ENCODE measurements around the gene LRRC41. TPM values are rescaled to one million over a fixed set of nuclear protein-coding genes. Genes with fewer than 3 reads are reported as not detected.

The LRRC41 gene
- total and polyA plus RNA-seq, 7 donors = 34.1 to 76.7 (median 53.7) TPM

GRCh38 chr1:46343705-46344104 is 40.3 kb upstream of the LRRC41 start:
- peaks cover 11% of the 10 kb centered on the region for H3K4me1 ChIP-seq
- no peak overlapping the region for H3K27ac ChIP-seq
- intact Hi-C loops (cut with DNase I) = no loop called here
- no peaks in the 10 kb centered on the region for H3K27me3 ChIP-seq (ENCODE audit: insufficient read depth in 3 of 3, low read length in 2 of 3)
- H3K4me3 ChIP-seq = no peak overlapping the region
- no peaks in the 10 kb centered on the region for H3K9me3 ChIP-seq
- 76 to 92% (median 90%) methylated on average over 4 of the region's 4 CpGs for WGBS, 3 donors
- H3K36me3 ChIP-seq (ENCODE audit: insufficient read depth in 1 of 2, low read depth in 1 of 2) = peaks cover 0 to 55% of the 10 kb centered on the region in 2 donors
- ATAC-seq (no peak), DNase-seq (no peak)
- no peak for TF ChIP-seq CTCF (IDR thresholded peaks at IDR 0.05)

- intact Hi-C loops (cut with DNase I) = no loop called here
- no peak for ATAC-seq
- no peak for TF ChIP-seq CTCF (IDR thresholded peaks at IDR 0.05)
- no peak overlapping the region for H3K4me3 ChIP-seq
- H3K27ac ChIP-seq = no peak overlapping the region
- DNase-seq = no peak
- peaks cover 11% of the 10 kb centered on the region for H3K4me1 ChIP-seq
- H3K27me3 ChIP-seq (ENCODE audit: insufficient read depth in 3 of 3, low read length in 2 of 3) = no peaks in the 10 kb centered on the region
- H3K9me3 ChIP-seq = no peaks in the 10 kb centered on the region
- WGBS, 3 donors = 39 to 67% (median 48%) methylated on average over 4 of the region's 4 CpGs
- peaks cover 0 to 55% of the 10 kb centered on the region in 2 donors for H3K36me3 ChIP-seq (ENCODE audit: insufficient read depth in 1 of 2, low read depth in 1 of 2)
Observed at GRCh38 chr1:46343351-46343695, 39.9 kb upstream of the LRRC41 start.

- TF ChIP-seq CTCF (IDR thresholded peaks at IDR 0.05) = no peak
- no peak for DNase-seq
- Histone ChIP-seq H3K27ac (no peak overlapping the region), H3K4me3 (no peak overlapping the region), H3K27me3 (ENCODE audit: insufficient read depth in 3 of 3, low read length in 2 of 3) (no peaks in the 10 kb centered on the region), H3K9me3 (no peaks in the 10 kb centered on the region), H3K36me3 (ENCODE audit: insufficient read depth in 1 of 2, low read depth in 1 of 2) (peaks cover 0 to 53% of the 10 kb centered on the region in 2 donors), H3K4me1 (peaks cover 9% of the 10 kb centered on the region)
- 70 to 77% (median 74%) methylated on average over 8 of the region's 8 CpGs for whole genome bisulfite sequencing, 3 donors
- ATAC-seq = no peak
- intact Hi-C loops (cut with DNase I) = no loop called here
Observed at GRCh38 chr1:46342677-46343350, 39.4 kb upstream of the LRRC41 start.

GRCh38 chr1:46342084-46342656 is 38.8 kb upstream of the LRRC41 start:
- ATAC-seq (no peak), DNase-seq (no peak)
- 83 to 88% (median 84%) methylated on average over 6 of the region's 6 CpGs for WGBS, 3 donors
- Histone ChIP-seq H3K27me3 (ENCODE audit: insufficient read depth in 3 of 3, low read length in 2 of 3) (no peaks in the 10 kb centered on the region), H3K4me1 (peaks cover 8% of the 10 kb centered on the region), H3K4me3 (no peak overlapping the region), H3K36me3 (ENCODE audit: insufficient read depth in 1 of 2, low read depth in 1 of 2) (peaks cover 0 to 46% of the 10 kb centered on the region in 2 donors), H3K27ac (peak overlapping the region; percentile 99), H3K9me3 (no peaks in the 10 kb centered on the region)
- intact Hi-C loops (cut with DNase I) = no loop called here
- TF ChIP-seq CTCF (IDR thresholded peaks at IDR 0.05) = no peak

All from psoas muscle (tissue), 8 donors.